Ureter (tissue), 1 donor: ENCODE data around the gene PDSS2. TPM values are rescaled to one million over a fixed set of nuclear protein-coding genes. Genes with fewer than 3 reads are reported as not detected.

Experiments used
- DNase-seq: peaks from one replicate; pipeline ENCODE4 v3.0.0-alpha.2; 2020; ENCODE audit warnings: low spot score
- total RNA-seq: library from RNA; stranded (reverse); gene quantifications from one replicate; pipeline ENCODE4 v1.2.4, GENCODE V29; 2023
- donor health status: DM: yes; HTN: yes; CAD: no.

PDSS2 gene
- total RNA-seq, 1 donor from 2014 or later: 17.4 TPM

GRCh38 chr6:107361753-107362604 is 97.4 kb downstream of the PDSS2 start:
- no peak for DNase-seq

- DNase-seq: no peak
These were observed 98.9 kb downstream of the PDSS2 start for GRCh38 chr6:107360476-107360875.

- no peak for DNase-seq
These were observed 101.5 kb downstream of the PDSS2 start for GRCh38 chr6:107357842-107358241.

DNA sequence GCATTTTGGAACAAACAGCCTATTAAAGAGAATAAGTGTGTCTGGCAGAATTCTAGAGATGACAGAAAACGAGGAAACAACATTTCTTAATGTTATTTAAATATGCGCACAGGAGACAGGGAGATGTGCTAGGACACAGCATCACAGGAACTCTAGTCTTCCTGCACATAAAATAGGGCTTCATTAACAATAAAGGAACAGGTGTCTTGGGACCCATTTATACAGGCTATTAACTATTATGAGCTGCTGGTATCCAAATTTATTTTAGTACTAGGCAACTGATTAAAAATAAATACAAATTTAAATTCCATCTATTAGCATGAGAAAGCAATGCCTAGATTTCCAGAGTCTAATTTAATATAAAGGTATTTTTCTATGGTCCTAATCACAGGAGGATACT is 102.3 kb downstream of the PDSS2 start:
- no peak for DNase-seq

- DNase-seq: no peak
These were observed 103.7 kb downstream of the PDSS2 start for GRCh38 chr6:107355659-107356058.

DNA sequence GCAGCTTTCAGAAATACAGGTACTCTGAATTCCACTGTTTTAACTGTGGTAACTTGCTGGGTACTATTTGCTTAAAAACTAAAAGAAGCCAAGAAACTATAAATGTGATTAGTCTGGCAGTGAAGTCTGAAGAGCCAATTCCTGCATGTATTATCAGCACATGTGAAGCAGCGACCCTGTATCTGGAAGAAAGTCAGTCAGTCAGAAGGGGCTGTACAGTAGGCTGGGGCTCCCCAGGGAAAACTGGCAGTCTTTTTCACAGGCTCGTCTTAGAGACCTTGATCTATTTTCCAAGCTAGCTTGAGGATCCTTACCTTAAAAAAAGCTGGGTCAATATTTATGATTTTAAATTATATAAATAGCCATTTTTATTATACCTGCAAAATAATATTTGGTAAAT is 104.9 kb downstream of the PDSS2 start:
- no peak for DNase-seq

GRCh38 chr6:107353773-107354382 is 105.5 kb downstream of the PDSS2 start:
- no peak for DNase-seq

GRCh38 chr6:107348224-107348623 is 111.1 kb downstream of the PDSS2 start:
- no peak for DNase-seq

- DNase-seq: no peak
These were observed 114.0 kb downstream of the PDSS2 start for GRCh38 chr6:107345393-107345792.

GRCh38 chr6:107344981-107345380 is 114.4 kb downstream of the PDSS2 start:
- DNase-seq: no peak

GRCh38 chr6:107344383-107344782 is 115.0 kb downstream of the PDSS2 start:
- no peak for DNase-seq

DNA sequence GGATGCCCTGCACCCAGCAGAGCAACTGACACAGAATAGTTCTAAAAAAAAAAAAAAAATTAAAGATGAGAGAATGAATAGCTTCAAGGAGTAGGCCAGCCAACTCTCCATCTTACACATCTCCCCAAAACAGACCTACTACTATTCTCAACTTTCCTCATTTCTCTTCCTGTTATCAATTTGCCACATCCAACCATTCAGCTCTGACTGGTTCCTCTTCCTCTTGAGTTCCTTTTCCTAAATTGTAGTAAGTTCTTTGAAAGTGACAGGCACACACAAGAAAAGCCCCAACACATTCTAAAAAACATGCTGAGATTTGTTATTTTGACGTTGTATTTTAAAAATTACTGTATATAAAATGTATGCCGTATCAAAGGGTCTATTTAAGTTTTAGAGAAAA is 117.2 kb downstream of the PDSS2 start:
- no peak for DNase-seq

DNA sequence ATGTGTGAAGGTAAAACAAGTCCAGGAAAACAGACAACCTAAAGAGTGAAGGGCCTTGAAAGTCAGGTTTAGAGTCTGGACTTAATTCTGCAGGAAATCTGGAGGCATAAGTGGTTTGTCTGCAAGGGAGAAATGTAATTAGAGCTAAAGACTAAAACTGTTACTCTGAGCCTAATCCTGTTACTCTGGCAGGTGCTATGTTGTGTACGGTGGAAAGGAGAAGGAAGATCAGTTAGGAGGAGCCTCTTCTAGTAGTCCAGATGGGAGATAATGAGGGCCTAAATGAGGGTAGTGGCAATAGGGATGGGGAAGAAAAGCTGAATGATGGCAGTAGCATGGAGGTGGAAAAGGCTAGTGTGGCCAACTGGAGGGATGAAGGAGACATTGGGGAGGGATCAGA is 118.5 kb downstream of the PDSS2 start:
- DNase-seq: no peak

- DNase-seq: no peak
These were observed 122.1 kb downstream of the PDSS2 start for GRCh38 chr6:107337191-107337741.

DNA sequence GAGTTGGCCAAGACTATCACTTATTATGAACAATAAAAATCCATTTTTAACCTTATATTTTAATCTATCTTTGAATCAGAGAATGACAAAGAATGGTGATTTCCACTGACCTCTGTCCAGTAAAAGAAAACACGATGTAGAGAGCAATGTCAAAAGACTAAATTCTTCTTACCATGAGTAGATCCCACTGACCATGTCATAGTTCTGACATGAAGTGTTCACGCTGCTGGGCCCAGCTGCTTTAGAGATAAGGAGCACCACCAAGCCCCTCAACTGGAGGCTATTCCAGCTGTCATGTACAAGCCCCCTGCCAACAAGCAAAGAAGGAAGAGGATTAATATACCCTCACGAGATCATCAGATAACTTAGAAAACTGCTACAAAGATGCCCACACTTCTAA is 125.3 kb downstream of the PDSS2 start:
- DNase-seq: no peak

- DNase-seq: no peak
These were observed 125.9 kb downstream of the PDSS2 start for GRCh38 chr6:107333491-107333890.

DNA sequence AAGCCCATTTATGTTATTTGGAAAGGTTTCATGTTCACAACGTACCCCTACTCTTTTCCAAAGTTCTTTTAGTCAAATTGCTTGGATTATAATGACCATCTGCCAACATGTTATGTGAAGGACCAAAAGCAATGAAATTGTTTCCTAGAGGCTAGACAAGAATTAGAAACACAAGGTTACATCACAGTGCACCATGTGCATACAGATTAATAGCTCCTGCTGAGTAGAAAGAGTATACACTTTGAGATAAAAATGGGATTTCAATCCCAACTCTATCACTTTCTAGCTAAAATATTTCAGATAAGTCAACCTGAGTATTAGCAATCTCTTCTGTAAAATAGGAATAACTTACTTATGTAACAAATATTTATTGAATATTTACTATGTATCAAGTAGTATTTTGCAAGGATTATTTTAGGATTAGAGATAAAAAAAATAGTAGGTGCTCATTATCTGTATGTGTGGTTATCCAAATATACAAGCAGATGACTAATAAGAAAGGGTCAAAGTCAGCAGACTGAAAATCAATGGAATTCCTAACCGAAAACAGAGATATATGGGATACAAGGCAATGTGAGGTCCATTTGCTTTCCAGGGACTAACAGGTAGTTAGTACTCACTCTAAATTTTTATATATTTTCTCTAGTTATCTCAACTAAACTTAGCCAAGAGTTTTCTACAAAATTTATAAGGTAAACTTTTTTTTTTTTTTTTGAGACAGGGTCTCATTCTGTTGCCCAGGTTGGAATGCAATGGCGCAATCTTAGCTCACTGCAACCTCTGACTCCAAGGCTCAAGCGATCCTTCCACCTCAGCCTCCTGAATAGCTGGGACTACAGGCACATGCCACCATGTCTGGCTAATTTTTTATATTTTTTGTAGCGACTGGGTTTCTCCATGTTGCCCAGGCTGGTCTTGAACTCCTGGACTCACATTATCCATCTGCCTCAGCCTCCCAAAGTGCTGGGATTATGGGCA is 127.7 kb downstream of the PDSS2 start:
- DNase-seq: no peak

DNA sequence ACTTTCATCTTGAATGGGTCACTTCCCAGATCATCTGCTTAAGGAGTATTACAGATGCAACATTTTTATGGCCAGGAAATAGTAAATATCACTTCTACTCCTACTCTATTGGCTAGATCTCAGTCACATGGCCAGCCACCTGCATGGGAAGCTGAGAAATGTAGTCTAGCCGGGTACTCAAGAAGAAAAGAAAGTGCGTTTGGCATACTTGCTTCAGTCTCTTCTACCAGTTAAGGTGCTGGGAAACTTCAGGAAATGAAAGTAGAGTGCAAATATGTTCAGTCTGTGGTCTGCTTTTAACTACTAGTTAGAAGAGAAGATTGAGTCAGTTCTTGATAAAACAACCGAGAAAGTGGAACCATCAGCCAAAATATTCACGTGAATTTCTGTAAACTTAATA is 129.2 kb downstream of the PDSS2 start:
- peak; percentile 43 for DNase-seq

DNA sequence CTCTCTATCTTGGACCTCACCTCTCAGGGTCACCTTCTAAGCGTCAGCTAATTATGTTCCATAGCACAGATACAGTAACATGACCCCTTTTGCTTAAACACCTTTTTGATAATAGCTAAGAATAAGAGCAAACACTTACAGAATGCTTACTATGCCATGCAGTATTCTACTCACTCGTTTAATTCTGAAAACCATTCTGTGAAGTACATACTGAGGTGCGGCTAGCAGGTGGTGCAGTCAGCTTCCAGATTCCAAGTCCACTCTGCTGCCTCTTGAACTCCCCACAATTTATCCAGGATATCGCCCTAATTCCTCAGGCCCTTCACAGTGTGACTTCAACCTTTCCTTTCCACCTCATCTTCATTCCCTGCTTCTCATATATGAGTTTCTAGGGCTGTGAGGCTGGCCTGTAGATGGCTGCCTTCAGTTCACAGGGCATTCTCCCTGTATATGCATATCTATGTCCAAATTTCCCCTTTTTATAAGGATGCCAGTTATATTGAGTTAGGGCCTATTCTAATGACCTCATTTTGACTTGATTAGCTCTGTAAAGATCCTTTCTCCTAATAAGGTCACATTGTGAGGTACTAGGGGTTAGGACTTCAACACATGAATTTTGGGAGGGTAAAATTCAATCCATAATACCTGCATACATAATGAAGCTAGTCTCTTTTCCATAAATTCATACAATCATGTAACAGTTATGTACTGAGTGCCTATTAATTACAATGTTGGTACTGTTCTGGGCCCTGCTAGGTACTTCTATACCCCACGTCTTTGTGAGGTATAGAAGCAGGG is 130.1 kb downstream of the PDSS2 start:
- DNase-seq: no peak

GRCh38 chr6:107328081-107328480 is 131.3 kb downstream of the PDSS2 start:
- DNase-seq: no peak

- no peak for DNase-seq
These were observed 136.1 kb downstream of the PDSS2 start for GRCh38 chr6:107323133-107323785.
